SK-N-SH (cell line): ENCODE measurements around the gene TIAM2.

ENCODE experiments used
- CTCF ChIP-seq: fragments of 200-600 bp; sonication (generic); IDR thresholded peaks from 2 replicates; pipeline ENCODE4 v1.6.1; 2017; ENCODE audit warnings: antibody characterized with exemption, mild to moderate bottlenecking, moderate library complexity
- EP300 ChIP-seq, 2 experiments: IDR thresholded peaks; 2 replicates each; pipeline versions ENCODE4 v1.4.0 to v1.6.1; 2012; ENCODE audit warnings: borderline replicate concordance in 1 of 2, low read depth in 1 of 2, low read length in 1 of 2
- EZH2phosphoT487 ChIP-seq: fragments of 200-600 bp; sonication (generic); IDR thresholded peaks from 2 replicates; pipeline ENCODE4 v1.6.1; 2017; ENCODE audit warnings: low read depth, mixed run types, mild to moderate bottlenecking, antibody characterized with exemption, moderate library complexity, borderline replicate concordance
- PBX3 ChIP-seq: IDR thresholded peaks from 2 replicates; pipeline ENCODE4; 2012
- POLR2AphosphoS5 ChIP-seq: IDR thresholded peaks from 2 replicates; pipeline ENCODE4 v1.6.1; 2012; ENCODE audit warnings: low read depth, low read length

- TF ChIP-seq CTCF (no peak), POLR2AphosphoS5 (no peak), EP300 (IDR thresholded peaks at IDR 0.05; ENCODE audit: borderline replicate concordance in 1 of 2, low read depth in 1 of 2, low read length in 1 of 2) (no peak), EZH2phosphoT487 (no peak), PBX3 (no peak)
Measured at GRCh38 chr6:155183095-155183494, 188.0 kb downstream of the TIAM2 start.
